Left lung (tissue), 10 donors: ENCODE results near the gene SORD. TPM values are rescaled to one million over a fixed set of nuclear protein-coding genes. Genes with fewer than 3 reads are reported as not detected.

ENCODE experiments used
- ATAC-seq: fragments of 200-7000 bp; cut with Tn5 transposase; one replicate; pipeline ENCODE4 v1.9.1; 2020; ENCODE audit warnings: moderate library complexity
- DNase-seq, 4 donors: peaks; one replicate each; pipeline ENCODE4 v3.0.0-alpha.2; 2013 to 2020
- H3K27ac ChIP-seq, 2 donors: fragments of 200-600 bp; sonication (generic) in 1 of 2; one replicate each; pipeline versions ENCODE4 v1.5.0 to v1.8.0; 2020 to 2021
- H3K27me3 ChIP-seq, 2 donors: fragments of 200-600 bp; sonication (generic) in 1 of 2; one replicate each; pipeline versions ENCODE4 v1.5.0 to v1.8.0; 2020 to 2021
- H3K36me3 ChIP-seq, 2 donors: fragments of 200-600 bp; sonication (generic) in 1 of 2; one replicate each; pipeline versions ENCODE4 v1.5.0 to v1.8.0; 2020 to 2021
- H3K4me1 ChIP-seq, 2 donors: fragments of 200-600 bp; one replicate each; pipeline ENCODE4 v1.8.0; 2021
- H3K4me3 ChIP-seq, 2 donors: fragments of 200-600 bp; sonication (generic) in 1 of 2; one replicate each; pipeline versions ENCODE4 v1.5.0 to v1.8.0; 2020 to 2021; ENCODE audit warnings: mild to moderate bottlenecking in 1 of 2
- H3K9me3 ChIP-seq, 2 donors: fragments of 200-600 bp; sonication (generic) in 1 of 2; one replicate each; pipeline versions ENCODE4 v1.5.0 to v1.8.0; 2020 to 2021
- intact Hi-C, 2 donors: fragments of 100-400 bp; cut with DNase I; formaldehyde crosslinking; loops; one replicate each; pipeline versions ENCODE4 v1.11.2 to v1.14.2; 2022
- polyA plus RNA-seq, 6 donors: library from polyadenylated mRNA; unstranded; fragments of 120-200 nt; gene quantifications; one replicate each; pipeline ENCODE4 v1.2.1, GENCODE V29; 2013; ENCODE audit not compliant: insufficient read length in 6 of 6
- total RNA-seq, 2 donors: library from RNA; stranded (reverse); fragmentation: NEBNext Ultra II Directional; extraction: Animal tissue kit (Norgen Biotek cat#: 25700); gene quantifications; one replicate each; pipeline ENCODE4 v1.2.1, GENCODE V29; 2021
- TF ChIP-seq, protein P1 (sequence below), 2 donors: fragments of 200-600 bp; sonication (generic) in 1 of 2; IDR thresholded peaks; one replicate each; pipeline versions ENCODE4 v1.5.0 to v1.8.0; 2021; ENCODE audit warnings: antibody characterized with exemption in 2 of 2
- donor health status: DM: no; HTN: yes; CAD: no.
- donor health status: DM: no; HTN: no; CAD: no.

The SORD gene
- total and polyA plus RNA-seq, 8 donors = 13.8 to 34.9 (median 30.2) TPM

DNA sequence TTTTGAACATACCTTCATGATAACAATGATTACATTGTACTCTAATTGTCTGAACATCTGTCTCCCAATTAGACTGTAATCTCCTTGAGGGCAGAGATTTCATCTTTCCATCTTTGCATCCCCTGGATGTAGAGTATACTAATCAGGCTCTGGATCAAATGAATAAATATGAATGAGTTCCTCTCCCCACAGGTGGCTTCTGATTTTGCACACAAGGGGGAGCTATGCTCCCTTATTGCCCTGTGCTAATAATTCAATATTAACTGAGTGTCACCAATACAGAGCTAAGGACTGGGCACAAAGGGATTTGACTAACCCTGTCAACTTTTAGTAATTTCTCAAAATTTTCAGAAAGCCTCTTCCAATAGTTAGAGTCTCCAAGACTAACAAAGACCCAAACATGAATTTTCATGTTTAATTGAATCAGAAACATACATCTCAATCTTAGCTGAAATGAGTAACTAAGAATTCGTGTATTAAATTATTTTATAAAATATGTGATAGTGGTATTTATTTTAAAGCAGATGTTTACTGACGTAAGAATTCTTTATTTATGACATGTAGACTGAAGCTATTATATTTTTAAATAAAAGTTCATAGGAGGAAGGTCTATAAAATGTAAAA lies 103.7 kb downstream of the SORD start:
- TF ChIP-seq, protein P1, sequence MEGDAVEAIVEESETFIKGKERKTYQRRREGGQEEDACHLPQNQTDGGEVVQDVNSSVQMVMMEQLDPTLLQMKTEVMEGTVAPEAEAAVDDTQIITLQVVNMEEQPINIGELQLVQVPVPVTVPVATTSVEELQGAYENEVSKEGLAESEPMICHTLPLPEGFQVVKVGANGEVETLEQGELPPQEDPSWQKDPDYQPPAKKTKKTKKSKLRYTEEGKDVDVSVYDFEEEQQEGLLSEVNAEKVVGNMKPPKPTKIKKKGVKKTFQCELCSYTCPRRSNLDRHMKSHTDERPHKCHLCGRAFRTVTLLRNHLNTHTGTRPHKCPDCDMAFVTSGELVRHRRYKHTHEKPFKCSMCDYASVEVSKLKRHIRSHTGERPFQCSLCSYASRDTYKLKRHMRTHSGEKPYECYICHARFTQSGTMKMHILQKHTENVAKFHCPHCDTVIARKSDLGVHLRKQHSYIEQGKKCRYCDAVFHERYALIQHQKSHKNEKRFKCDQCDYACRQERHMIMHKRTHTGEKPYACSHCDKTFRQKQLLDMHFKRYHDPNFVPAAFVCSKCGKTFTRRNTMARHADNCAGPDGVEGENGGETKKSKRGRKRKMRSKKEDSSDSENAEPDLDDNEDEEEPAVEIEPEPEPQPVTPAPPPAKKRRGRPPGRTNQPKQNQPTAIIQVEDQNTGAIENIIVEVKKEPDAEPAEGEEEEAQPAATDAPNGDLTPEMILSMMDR (IDR thresholded peaks at IDR 0.05) = peak; percentile 51 to 62
- Histone ChIP-seq H3K4me1 (peaks cover 0 to 12% of the 10 kb centered on the region in 2 donors), H3K27ac (no peak overlapping the region), H3K36me3 (no peaks in the 10 kb centered on the region), H3K27me3 (peaks cover 21 to 75% of the 10 kb centered on the region in 2 donors), H3K4me3 (no peak overlapping the region), H3K9me3 (no peaks in the 10 kb centered on the region)
- ATAC-seq (no peak), DNase-seq (peak in 1 of 4 donors; percentile 31)
- intact Hi-C loops = no loop called here

Other genes starting within 250 kb of the SORD start
- gene TERB2, start 66.5 kb upstream of the SORD start, total RNA-seq = not detected
- gene TERB2, start 66.5 kb upstream of the SORD start, polyA plus RNA-seq = not detected
- gene DUOX2, start 91.0 kb downstream of the SORD start, total RNA-seq = 1 to 10 TPM; 2.0 to 2.7 TPM
- under 1 TPM; 0.29 to 0.64 (median 0.33) TPM for gene DUOX2, start 91.0 kb downstream of the SORD start, polyA plus RNA-seq
- not detected for gene DUOXA2, start 91.1 kb downstream of the SORD start, total RNA-seq
- under 1 TPM in 5 of 6 donors, not detected in 1; 0.11 to 0.25 (median 0.18) TPM for gene DUOXA2, start 91.1 kb downstream of the SORD start, polyA plus RNA-seq
- 100 to 1,000 TPM in 1 of 2 donors, 10 to 100 TPM in 1; 96.7 to 135 TPM for gene DUOXA1, start 106.7 kb downstream of the SORD start, total RNA-seq
- gene DUOXA1, start 106.7 kb downstream of the SORD start, polyA plus RNA-seq = 1 to 10 TPM in 4 of 6 donors, under 1 TPM in 2; 0.52 to 1.8 (median 1.0) TPM
- gene DUOX1, start 106.8 kb downstream of the SORD start, total RNA-seq = 100 to 1,000 TPM; 198 to 265 TPM
- gene DUOX1, start 106.8 kb downstream of the SORD start, polyA plus RNA-seq = 10 to 100 TPM in 1 of 6 donors, 1 to 10 TPM in 5; 6.4 to 11.5 (median 7.6) TPM
- gene SHF, start 164.8 kb downstream of the SORD start, total RNA-seq = 1 to 10 TPM; 5.5 to 7.7 TPM
- gene SHF, start 164.8 kb downstream of the SORD start, polyA plus RNA-seq = 10 to 100 TPM; 35.7 to 44.9 (median 39.8) TPM
- gene SLC28A2, start 229.0 kb downstream of the SORD start, total RNA-seq = not detected
- gene SLC28A2, start 229.0 kb downstream of the SORD start, polyA plus RNA-seq = under 1 TPM; 0.28 to 0.99 (median 0.41) TPM